ENCODE data around the gene RAB5B.

GRCh38 chr12:55935738-55936151, 38.1 kb upstream of the RAB5B start:
- TF ChIP-seq CTCF (IDR thresholded peaks at IDR 0.05): peak in 2 of 12 donors; percentile 11 to 29
- no peak for TF ChIP-seq POLR2A (IDR thresholded peaks at IDR 0.05)
